ENCODE measurements around the gene MELK.

Gene MELK

GRCh38 chr9:36676091-36676490 is 103.4 kb downstream of the MELK start:
- DNase-seq (ENCODE audit: low read depth), result no peak

- DNase-seq (ENCODE audit: low read depth), result no peak
Observed at GRCh38 chr9:36676778-36677485, 104.2 kb downstream of the MELK start.

GRCh38 chr9:36677611-36678010 is 104.9 kb downstream of the MELK start:
- no peak for DNase-seq (ENCODE audit: low read depth)

- no peak for DNase-seq (ENCODE audit: low read depth)
Observed at GRCh38 chr9:36679710-36680109, 107.0 kb downstream of the MELK start.

- no peak for DNase-seq (ENCODE audit: low read depth)
Observed at GRCh38 chr9:36686471-36686870, 113.8 kb downstream of the MELK start.

GRCh38 chr9:36690412-36691168 is 117.9 kb downstream of the MELK start:
- no peak for DNase-seq (ENCODE audit: low read depth)

- DNase-seq (ENCODE audit: low read depth), result no peak
Observed at GRCh38 chr9:36691671-36692070, 119.0 kb downstream of the MELK start.

- DNase-seq (ENCODE audit: low read depth), result no peak
Observed at GRCh38 chr9:36698984-36699383, 126.3 kb downstream of the MELK start.

- DNase-seq (ENCODE audit: low read depth), result no peak
Observed at GRCh38 chr9:36704148-36704547, 131.5 kb downstream of the MELK start.

GRCh38 chr9:36713515-36714490 is 141.1 kb downstream of the MELK start:
- no peak for DNase-seq (ENCODE audit: low read depth)

GRCh38 chr9:36716496-36716895 is 143.8 kb downstream of the MELK start:
- DNase-seq (ENCODE audit: low read depth), result no peak

- no peak for DNase-seq (ENCODE audit: low read depth)
Observed at GRCh38 chr9:36717276-36717675, 144.6 kb downstream of the MELK start.

GRCh38 chr9:36718612-36719011 is 145.9 kb downstream of the MELK start:
- no peak for DNase-seq (ENCODE audit: low read depth)

GRCh38 chr9:36720043-36720442 is 147.3 kb downstream of the MELK start:
- no peak for DNase-seq (ENCODE audit: low read depth)

GRCh38 chr9:36721846-36722588 is 149.3 kb downstream of the MELK start:
- no peak for DNase-seq (ENCODE audit: low read depth)

GRCh38 chr9:36725777-36726356 is 153.2 kb downstream of the MELK start:
- DNase-seq (ENCODE audit: low read depth), result no peak

Measured in stimulated activated CD8-positive, alpha-beta memory T cell treated with anti-CD3 and anti-CD28 coated beads, Interleukin-15, amount 100 ng/mL, for 24 hours (primary cell).